ENCODE measurements around the gene LMBRD1. TPM values are rescaled to one million over a fixed set of nuclear protein-coding genes. Genes with fewer than 3 reads are reported as not detected.
"Not testable (repeated sequence)": the region's sequence is repeated elsewhere in the genome, so short reads cannot be mapped to it uniquely, and the experiment has no call there.

Gene LMBRD1
- total RNA-seq, 2 experiments from 2014 or later: 17.4 to 18.2 TPM

- no peak overlapping the region for H3K27ac Mint-ChIP-seq
- intact Hi-C loops (cut with micrococcal nuclease): loop anchor here (10.0 kb wide), 1 partner anchor 1088 kb away; the partner anchor contains the start of gene ADGRB3
Observed at GRCh38 chr6:69722683-69723082, 74.1 kb downstream of the LMBRD1 start.

GRCh38 chr6:69719602-69720193 lies 77.1 kb downstream of the LMBRD1 start:
- DNase-seq: no peak
- POLR2A ChIA-PET: no interaction called here
- no peaks in the 10 kb centered on the region for H3K27me3 Mint-ChIP-seq
- CTCF ChIA-PET: interaction anchor here (0.7 kb wide), 1 partner anchor 115 kb away, joined by 3 read pairs; no protein-coding TSS in a partner anchor
- no peak overlapping the region for H3K4me3 Mint-ChIP-seq
- H3K4me1 Mint-ChIP-seq (ENCODE audit: low read depth): peaks cover 4% of the 10 kb centered on the region
- H3K27ac Mint-ChIP-seq: no peak overlapping the region
- peaks cover 36% of the 10 kb centered on the region for H3K36me3 Mint-ChIP-seq
- H3K9me3 Mint-ChIP-seq: no peaks in the 10 kb centered on the region
- intact Hi-C loops (cut with micrococcal nuclease): loop anchor here (10.0 kb wide), 1 partner anchor 1085 kb away; the partner anchor contains the start of gene ADGRB3

More at GRCh38 chr6:69722683-69723082, 74.1 kb downstream of the LMBRD1 start:
- no peak for DNase-seq
- no peak overlapping the region for H3K4me3 Mint-ChIP-seq
- peaks cover 7% of the 10 kb centered on the region for H3K9me3 Mint-ChIP-seq
- peaks cover 5% of the 10 kb centered on the region for H3K4me1 Mint-ChIP-seq (ENCODE audit: low read depth)
- CTCF ChIA-PET: no interaction called here
- H3K27me3 Mint-ChIP-seq: no peaks in the 10 kb centered on the region
- POLR2A ChIA-PET: no interaction called here
- peaks cover 45% of the 10 kb centered on the region for H3K36me3 Mint-ChIP-seq

GRCh38 chr6:69706724-69707123 lies 90.1 kb downstream of the LMBRD1 start:
- H3K4me1 Mint-ChIP-seq (ENCODE audit: low read depth): no peaks in the 10 kb centered on the region

GRCh38 chr6:69705954-69706353 lies 90.9 kb downstream of the LMBRD1 start:
- Mint-ChIP-seq H3K4me3 (no peak overlapping the region), H3K27ac (no peak overlapping the region), H3K36me3 (peaks cover 15% of the 10 kb centered on the region), H3K9me3 (no peaks in the 10 kb centered on the region), H3K4me1 (ENCODE audit: low read depth) (no peaks in the 10 kb centered on the region), H3K27me3 (no peaks in the 10 kb centered on the region)
- intact Hi-C loops (cut with micrococcal nuclease): no loop called here
- ChIA-PET POLR2A (no interaction called here), CTCF (no interaction called here)
- DNase-seq: no peak

More at GRCh38 chr6:69706724-69707123, 90.1 kb downstream of the LMBRD1 start:
- H3K36me3 Mint-ChIP-seq: peaks cover 17% of the 10 kb centered on the region
- no peaks in the 10 kb centered on the region for H3K9me3 Mint-ChIP-seq
- CTCF ChIA-PET: no interaction called here
- no peak for DNase-seq
- intact Hi-C loops (cut with micrococcal nuclease): no loop called here
- no peaks in the 10 kb centered on the region for H3K27me3 Mint-ChIP-seq
- no peak overlapping the region for H3K4me3 Mint-ChIP-seq
- H3K27ac Mint-ChIP-seq: no peak overlapping the region
- POLR2A ChIA-PET: no interaction called here

- ChIA-PET CTCF (no interaction called here), POLR2A (no interaction called here)
- Mint-ChIP-seq H3K27ac (no peak overlapping the region), H3K9me3 (no peaks in the 10 kb centered on the region), H3K4me3 (no peak overlapping the region), H3K4me1 (ENCODE audit: low read depth) (no peaks in the 10 kb centered on the region), H3K27me3 (no peaks in the 10 kb centered on the region), H3K36me3 (peaks cover 14% of the 10 kb centered on the region)
- intact Hi-C loops (cut with micrococcal nuclease): no loop called here
- no peak for DNase-seq
Observed at GRCh38 chr6:69704916-69705315, 91.9 kb downstream of the LMBRD1 start.

- peaks cover 23% of the 10 kb centered on the region for H3K36me3 Mint-ChIP-seq
- H3K27ac Mint-ChIP-seq: no peak overlapping the region
- H3K27me3 Mint-ChIP-seq: no peaks in the 10 kb centered on the region
- DNase-seq: no peak
- no peak overlapping the region for H3K4me3 Mint-ChIP-seq
- CTCF ChIA-PET: no interaction called here
- POLR2A ChIA-PET: no interaction called here
- peaks cover 8% of the 10 kb centered on the region for H3K4me1 Mint-ChIP-seq (ENCODE audit: low read depth)
- no peaks in the 10 kb centered on the region for H3K9me3 Mint-ChIP-seq
- intact Hi-C loops (cut with micrococcal nuclease): no loop called here
Observed at GRCh38 chr6:69699655-69700054, 97.2 kb downstream of the LMBRD1 start.

GRCh38 chr6:69696273-69696672 lies 100.5 kb downstream of the LMBRD1 start:
- Mint-ChIP-seq H3K4me1 (ENCODE audit: low read depth) (peaks cover 11% of the 10 kb centered on the region), H3K9me3 (no peaks in the 10 kb centered on the region), H3K36me3 (peaks cover 25% of the 10 kb centered on the region), H3K27me3 (no peaks in the 10 kb centered on the region), H3K4me3 (no peak overlapping the region), H3K27ac (no peak overlapping the region)
- ChIA-PET POLR2A (no interaction called here), CTCF (no interaction called here)
- no peak for DNase-seq
- intact Hi-C loops (cut with micrococcal nuclease): no loop called here

GRCh38 chr6:69693762-69694161 lies 103.0 kb downstream of the LMBRD1 start:
- no peak overlapping the region for H3K4me3 Mint-ChIP-seq
- peaks cover 27% of the 10 kb centered on the region for H3K36me3 Mint-ChIP-seq
- H3K27me3 Mint-ChIP-seq: no peaks in the 10 kb centered on the region
- intact Hi-C loops (cut with micrococcal nuclease): no loop called here
- H3K9me3 Mint-ChIP-seq: no peaks in the 10 kb centered on the region
- no peak overlapping the region for H3K27ac Mint-ChIP-seq
- POLR2A ChIA-PET: no interaction called here
- CTCF ChIA-PET: no interaction called here
- peaks cover 11% of the 10 kb centered on the region for H3K4me1 Mint-ChIP-seq (ENCODE audit: low read depth)
- DNase-seq: no peak

GRCh38 chr6:69690986-69691385 lies 105.8 kb downstream of the LMBRD1 start:
- no peak overlapping the region for H3K4me3 Mint-ChIP-seq
- ChIA-PET POLR2A (no interaction called here), CTCF (interaction anchor here (0.7 kb wide), 1 partner anchor 676 kb away, joined by 3 read pairs; no protein-coding TSS in a partner anchor)
- peaks cover 16% of the 10 kb centered on the region for H3K36me3 Mint-ChIP-seq
- H3K4me1 Mint-ChIP-seq (ENCODE audit: low read depth): peaks cover 4% of the 10 kb centered on the region
- intact Hi-C loops (cut with micrococcal nuclease): no loop called here
- no peak overlapping the region for H3K27ac Mint-ChIP-seq
- H3K9me3 Mint-ChIP-seq: no peaks in the 10 kb centered on the region
- H3K27me3 Mint-ChIP-seq: no peaks in the 10 kb centered on the region
- no peak for DNase-seq

GRCh38 chr6:69680302-69680701 lies 116.5 kb downstream of the LMBRD1 start:
- POLR2A ChIA-PET: no interaction called here
- H3K27ac Mint-ChIP-seq: no peak overlapping the region
- H3K36me3 Mint-ChIP-seq: peaks cover 19% of the 10 kb centered on the region
- no peaks in the 10 kb centered on the region for H3K27me3 Mint-ChIP-seq
- no peaks in the 10 kb centered on the region for H3K9me3 Mint-ChIP-seq
- H3K4me1 Mint-ChIP-seq (ENCODE audit: low read depth): peaks cover 3% of the 10 kb centered on the region
- CTCF ChIA-PET: no interaction called here
- intact Hi-C loops (cut with micrococcal nuclease): no loop called here
- DNase-seq: no peak
- H3K4me3 Mint-ChIP-seq: no peak overlapping the region

GRCh38 chr6:69673298-69673697 lies 123.5 kb downstream of the LMBRD1 start:
- H3K4me3 Mint-ChIP-seq: no peak overlapping the region
- H3K9me3 Mint-ChIP-seq: no peaks in the 10 kb centered on the region
- no peak for DNase-seq
- no peak overlapping the region for H3K27ac Mint-ChIP-seq
- intact Hi-C loops (cut with micrococcal nuclease): no loop called here
- CTCF ChIA-PET: no interaction called here
- H3K27me3 Mint-ChIP-seq: no peaks in the 10 kb centered on the region
- POLR2A ChIA-PET: no interaction called here
- H3K4me1 Mint-ChIP-seq (ENCODE audit: low read depth): no peaks in the 10 kb centered on the region
- peaks cover 39% of the 10 kb centered on the region for H3K36me3 Mint-ChIP-seq

GRCh38 chr6:69668916-69669315 lies 127.9 kb downstream of the LMBRD1 start:
- Mint-ChIP-seq H3K27ac (no peak overlapping the region), H3K4me3 (no peak overlapping the region), H3K27me3 (no peaks in the 10 kb centered on the region), H3K9me3 (no peaks in the 10 kb centered on the region), H3K36me3 (peaks cover 14% of the 10 kb centered on the region), H3K4me1 (ENCODE audit: low read depth) (no peaks in the 10 kb centered on the region)
- ChIA-PET POLR2A (no interaction called here), CTCF (no interaction called here)
- no peak for DNase-seq
- intact Hi-C loops (cut with micrococcal nuclease): no loop called here

GRCh38 chr6:69666779-69667178 lies 130.0 kb downstream of the LMBRD1 start:
- H3K4me1 Mint-ChIP-seq (ENCODE audit: low read depth); intact Hi-C loops (cut with micrococcal nuclease); H3K27me3 Mint-ChIP-seq; CTCF ChIA-PET; DNase-seq; H3K27ac Mint-ChIP-seq; H3K36me3 Mint-ChIP-seq; H3K9me3 Mint-ChIP-seq; H3K4me3 Mint-ChIP-seq; POLR2A ChIA-PET: not testable (repeated sequence)
